PC-3 (cell line): ENCODE measurements around the gene PEPD.

Experiments used
- EZH2 ChIP-seq: fragments of 300-600 bp; sonication (generic); IDR thresholded peaks from one replicate; pipeline ENCODE4 v1.6.1; 2017; ENCODE audit warnings: antibody characterized with exemption, mild to moderate bottlenecking, low read length; ENCODE audit not compliant: unreplicated experiment
- TF ChIP-seq, protein P1 (sequence below): fragments of 300-600 bp; sonication (generic); conservative IDR thresholded peaks from 2 replicates; pipeline ENCODE4 v1.5.1; 2017; ENCODE audit warnings: antibody characterized with exemption, low read depth, mild to moderate bottlenecking, low read length

DNA sequence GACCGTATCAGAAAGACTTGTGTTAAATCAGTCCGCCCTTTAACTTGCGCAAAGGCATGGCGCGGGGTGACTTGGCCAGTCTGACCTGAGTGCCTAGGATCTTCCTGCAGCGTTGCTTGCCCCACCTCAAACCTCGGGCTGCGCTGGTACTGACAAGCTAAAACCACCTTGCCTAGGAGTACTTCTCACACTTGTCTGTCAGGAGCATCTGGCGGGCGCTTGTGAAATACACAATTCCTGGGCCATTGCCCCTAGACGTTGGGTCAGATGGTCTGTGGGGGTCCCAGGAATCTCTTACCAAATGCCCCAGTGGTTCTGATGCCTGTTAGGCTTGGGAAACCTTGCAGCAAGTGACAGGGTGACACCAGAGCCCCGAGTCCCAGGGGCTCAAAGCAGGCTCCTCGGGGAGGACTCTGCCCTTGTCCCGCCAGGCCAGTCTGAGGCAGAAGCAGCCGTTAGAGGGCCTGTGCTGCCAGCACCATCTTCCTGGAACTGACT, 135.2 kb downstream of the PEPD start:
- TF ChIP-seq, protein P1, sequence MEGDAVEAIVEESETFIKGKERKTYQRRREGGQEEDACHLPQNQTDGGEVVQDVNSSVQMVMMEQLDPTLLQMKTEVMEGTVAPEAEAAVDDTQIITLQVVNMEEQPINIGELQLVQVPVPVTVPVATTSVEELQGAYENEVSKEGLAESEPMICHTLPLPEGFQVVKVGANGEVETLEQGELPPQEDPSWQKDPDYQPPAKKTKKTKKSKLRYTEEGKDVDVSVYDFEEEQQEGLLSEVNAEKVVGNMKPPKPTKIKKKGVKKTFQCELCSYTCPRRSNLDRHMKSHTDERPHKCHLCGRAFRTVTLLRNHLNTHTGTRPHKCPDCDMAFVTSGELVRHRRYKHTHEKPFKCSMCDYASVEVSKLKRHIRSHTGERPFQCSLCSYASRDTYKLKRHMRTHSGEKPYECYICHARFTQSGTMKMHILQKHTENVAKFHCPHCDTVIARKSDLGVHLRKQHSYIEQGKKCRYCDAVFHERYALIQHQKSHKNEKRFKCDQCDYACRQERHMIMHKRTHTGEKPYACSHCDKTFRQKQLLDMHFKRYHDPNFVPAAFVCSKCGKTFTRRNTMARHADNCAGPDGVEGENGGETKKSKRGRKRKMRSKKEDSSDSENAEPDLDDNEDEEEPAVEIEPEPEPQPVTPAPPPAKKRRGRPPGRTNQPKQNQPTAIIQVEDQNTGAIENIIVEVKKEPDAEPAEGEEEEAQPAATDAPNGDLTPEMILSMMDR, result no peak
- TF ChIP-seq EZH2, result no peak
